Natural killer cell (primary cell): ENCODE measurements around the gene GTF2IRD1. TPM values are rescaled to one million over a fixed set of nuclear protein-coding genes. Genes with fewer than 3 reads are reported as not detected.
"Not testable (repeated sequence)": the region's sequence is repeated elsewhere in the genome, so short reads cannot be mapped to it uniquely, and the experiment has no call there.

ENCODE experiments used
- ATAC-seq, 3 donors: fragments of 150-1000 bp in 2 of 3; fragments of 200-7000 bp in 1 of 3; cut with Tn5 transposase; 1 replicate in 1 of 3; 2 replicates in 2 of 3; pipeline ENCODE4 v1.10.0; 2021; ENCODE audit warnings: mild to moderate bottlenecking in 2 of 3, moderate library complexity in 2 of 3
- DNase-seq, 2 donors: peaks; one replicate each; pipeline versions ENCODE4 v3.0.0 to v3.0.0-alpha.2; 2013 to 2021; ENCODE audit warnings: mixed read lengths in 1 of 2
- H3K27ac ChIP-seq: one replicate; pipeline ENCODE4 v1.5.1; 2013; ENCODE audit warnings: mild to moderate bottlenecking, low read length
- H3K27me3 ChIP-seq: one replicate; pipeline ENCODE4 v1.6.1; 2013; ENCODE audit warnings: low read length; ENCODE audit not compliant: control insufficient read depth, insufficient read depth
- H3K36me3 ChIP-seq: one replicate; pipeline ENCODE4 v1.6.1; 2013; ENCODE audit warnings: low read length; ENCODE audit not compliant: control insufficient read depth, insufficient read depth
- H3K4me1 ChIP-seq: one replicate; pipeline ENCODE4 v1.6.1; 2013; ENCODE audit warnings: low read length; ENCODE audit not compliant: control insufficient read depth, insufficient read depth
- H3K4me3 ChIP-seq: one replicate; pipeline ENCODE4 v1.5.1; 2013; ENCODE audit warnings: low read length
- H3K9me3 ChIP-seq: one replicate; pipeline ENCODE4 v1.6.1; 2013; ENCODE audit warnings: low read length; ENCODE audit not compliant: control insufficient read depth, insufficient read depth
- H3K27ac Mint-ChIP-seq, 2 donors: one replicate each; pipeline ENCODE4 v1.8.0; 2022; ENCODE audit warnings: mild to moderate bottlenecking in 2 of 2, mixed read lengths in 2 of 2, moderate library complexity in 1 of 2
- H3K27me3 Mint-ChIP-seq, 2 donors: one replicate each; pipeline ENCODE4 v1.8.0; 2022; ENCODE audit warnings: low read depth in 2 of 2, mixed read lengths in 2 of 2
- H3K36me3 Mint-ChIP-seq: one replicate; pipeline ENCODE4 v1.8.0; 2022; ENCODE audit warnings: mixed read lengths
- H3K4me1 Mint-ChIP-seq, 2 donors: one replicate each; pipeline ENCODE4 v1.8.0; 2022; ENCODE audit warnings: mixed read lengths in 2 of 2
- H3K4me3 Mint-ChIP-seq: one replicate; pipeline ENCODE4 v1.8.0; 2022; ENCODE audit warnings: mild to moderate bottlenecking, moderate library complexity, mixed read lengths
- H3K9me3 Mint-ChIP-seq, 2 donors: one replicate each; pipeline ENCODE4 v1.8.0; 2022; ENCODE audit warnings: mixed read lengths in 2 of 2
- CTCF ChIP-seq: fragments of 200-600 bp; IDR thresholded peaks from one replicate; pipeline ENCODE4 v1.8.0; 2022; ENCODE audit warnings: antibody characterized with exemption
- WGBS: methylation state at CpG from one replicate; pipeline ENCODE4 v1.1.7; 2013; ENCODE audit warnings: missing lambda C conversion rate; ENCODE audit not compliant: insufficient coverage; 5-methylcytosine and 5-hydroxymethylcytosine counted together
- intact Hi-C: fragments of 100-400 bp; cut with micrococcal nuclease; formaldehyde crosslinking; loops from one replicate; pipeline ENCODE4 v1.14.2; 2022
- total RNA-seq, 4 donors: library from RNA; stranded (reverse); fragments of 120-200 nt in 1 of 4; gene quantifications; one replicate each; pipeline versions ENCODE4 v1.2.3 to v1.2.4, GENCODE V29; 2013 to 2022

GTF2IRD1 gene
- total RNA-seq, 3 donors from 2014 or later (not counting 1 experiment from before 2014, with no cell fraction given) = not detected

DNA sequence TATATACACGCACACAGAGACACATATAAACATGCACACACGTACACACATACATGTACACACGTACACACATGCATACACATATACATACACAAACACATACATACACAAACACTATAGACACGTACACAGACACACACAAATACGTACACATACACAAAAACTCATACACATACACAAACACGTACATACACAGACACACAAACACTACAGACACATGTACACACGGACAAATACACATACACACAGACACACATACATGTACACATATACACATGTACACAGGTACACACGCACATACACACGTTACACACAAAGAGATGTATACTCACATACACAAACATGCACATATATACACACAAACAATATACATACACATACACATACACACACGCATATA is 35.2 kb upstream of the GTF2IRD1 start:
- no peaks in the 10 kb centered on the region for H3K27me3 ChIP-seq
- H3K27ac ChIP-seq = no peak overlapping the region
- H3K4me1 Mint-ChIP-seq = peaks cover 0 to 10% of the 10 kb centered on the region in 2 donors
- no peak overlapping the region for H3K27ac Mint-ChIP-seq
- intact Hi-C loops = loop anchor here (10.0 kb wide), 1 partner anchor 656 kb away; the partner anchor contains the start of gene RCC1L
- no peak overlapping the region for H3K4me3 ChIP-seq
- H3K4me1 ChIP-seq = no peaks in the 10 kb centered on the region
- H3K9me3 Mint-ChIP-seq = no peaks in the 10 kb centered on the region
- DNase-seq (no peak), ATAC-seq (peak in 1 of 3 donors; percentile 9)
- peaks cover 3 to 7% of the 10 kb centered on the region in 2 donors for H3K27me3 Mint-ChIP-seq
- no peaks in the 10 kb centered on the region for H3K36me3 ChIP-seq
- H3K9me3 ChIP-seq = no peaks in the 10 kb centered on the region
- no peak overlapping the region for H3K4me3 Mint-ChIP-seq
- no peaks in the 10 kb centered on the region for H3K36me3 Mint-ChIP-seq
- no peak for TF ChIP-seq CTCF
- 89% methylated on average over 10 of the region's 10 CpGs for WGBS

- not testable (repeated sequence) for H3K4me3 ChIP-seq, H3K27me3 Mint-ChIP-seq, H3K4me1 Mint-ChIP-seq, H3K4me1 ChIP-seq, H3K27me3 ChIP-seq, H3K4me3 Mint-ChIP-seq, H3K27ac Mint-ChIP-seq, H3K9me3 ChIP-seq, H3K9me3 Mint-ChIP-seq, H3K36me3 ChIP-seq, H3K27ac ChIP-seq, H3K36me3 Mint-ChIP-seq, DNase-seq
- ATAC-seq = peak in 1 of 3 donors; percentile 18
- 87% methylated on average over 4 of the region's 4 CpGs for WGBS
- intact Hi-C loops = loop anchor here (10.0 kb wide), 1 partner anchor 656 kb away; the partner anchor contains the start of gene RCC1L
Observed at GRCh38 chr7:74419232-74419631, 34.5 kb upstream of the GTF2IRD1 start.

GRCh38 chr7:74420006-74420405 is 33.7 kb upstream of the GTF2IRD1 start:
- intact Hi-C loops = no loop called here
- H3K4me3 ChIP-seq = no peak overlapping the region
- Mint-ChIP-seq H3K4me1 (peaks cover 0 to 10% of the 10 kb centered on the region in 2 donors), H3K27me3 (peaks cover 3 to 7% of the 10 kb centered on the region in 2 donors), H3K36me3 (no peaks in the 10 kb centered on the region), H3K4me3 (no peak overlapping the region), H3K27ac (no peak overlapping the region), H3K9me3 (no peaks in the 10 kb centered on the region)
- no peaks in the 10 kb centered on the region for H3K27me3 ChIP-seq
- no peaks in the 10 kb centered on the region for H3K4me1 ChIP-seq
- WGBS = 85% methylated on average over 4 of the region's 4 CpGs
- TF ChIP-seq CTCF = no peak
- H3K27ac ChIP-seq = no peak overlapping the region
- no peaks in the 10 kb centered on the region for H3K9me3 ChIP-seq
- DNase-seq (no peak), ATAC-seq (no peak)
- H3K36me3 ChIP-seq = no peaks in the 10 kb centered on the region

DNA sequence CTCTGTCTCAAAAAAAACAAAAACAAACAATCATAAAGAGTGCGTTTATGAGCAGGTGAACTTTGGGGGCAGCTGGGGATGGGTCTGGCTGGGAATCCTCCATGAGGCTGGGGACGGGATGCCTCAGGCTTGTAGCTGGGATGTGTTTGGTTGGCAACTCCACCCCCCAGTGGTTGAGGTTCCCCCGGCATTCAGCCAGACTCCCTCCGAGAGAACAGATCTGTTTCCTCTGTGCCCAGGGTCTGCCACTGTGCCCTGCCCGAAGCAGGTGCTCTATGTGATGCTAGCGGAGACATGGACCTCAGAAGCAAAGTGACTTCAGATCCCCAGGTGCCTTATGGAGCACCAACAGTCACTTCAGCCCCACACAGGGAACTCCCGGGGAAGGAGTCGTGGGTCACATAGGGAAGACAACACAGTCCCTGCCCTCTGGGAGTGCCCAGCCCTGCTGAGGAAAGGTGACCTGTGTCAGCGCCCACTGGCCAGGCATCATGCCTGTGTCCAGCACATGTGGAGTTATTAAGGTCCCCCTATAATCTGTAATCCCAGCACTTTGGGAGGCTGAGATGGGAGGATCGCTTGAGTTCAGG is 29.3 kb upstream of the GTF2IRD1 start:
- H3K27ac Mint-ChIP-seq = no peak overlapping the region
- Histone ChIP-seq H3K27me3 (no peaks in the 10 kb centered on the region), H3K36me3 (no peaks in the 10 kb centered on the region), H3K9me3 (no peaks in the 10 kb centered on the region), H3K4me1 (no peaks in the 10 kb centered on the region), H3K27ac (no peak overlapping the region), H3K4me3 (no peak overlapping the region)
- no peaks in the 10 kb centered on the region for H3K9me3 Mint-ChIP-seq
- intact Hi-C loops = no loop called here
- no peak overlapping the region for H3K4me3 Mint-ChIP-seq
- TF ChIP-seq CTCF = no peak
- WGBS = 86% methylated on average over 9 of the region's 10 CpGs
- H3K27me3 Mint-ChIP-seq = peaks cover 3 to 7% of the 10 kb centered on the region in 2 donors
- DNase-seq = no peak
- no peaks in the 10 kb centered on the region for H3K4me1 Mint-ChIP-seq
- H3K36me3 Mint-ChIP-seq = no peaks in the 10 kb centered on the region
- no peak for ATAC-seq
